ENCODE results near the gene CIDEC. TPM values are rescaled to one million over a fixed set of nuclear protein-coding genes. Genes with fewer than 3 reads are reported as not detected.

CIDEC gene
- total and polyA plus RNA-seq, 2 experiments from 2014 or later = not detected

- TF ChIP-seq ZNF462 (CRISPR knock-in tag; IDR thresholded peaks at IDR 0.05) (no peak), JUNB (IDR thresholded peaks at IDR 0.05; ENCODE audit: unreplicated experiment) (no peak), CTCF (conservative IDR thresholded peaks at IDR 0.05; ENCODE audit: low read depth in 2 of 2) (no peak), EZH2phosphoT487 (IDR thresholded peaks at IDR 0.05; ENCODE audit: unreplicated experiment) (no peak), NANOG (IDR thresholded peaks at IDR 0.05; ENCODE audit: borderline replicate concordance) (no peak)
These were observed 11.1 kb upstream of the CIDEC start (continued) for GRCh38 chr3:9891072-9891622.

Data from GM23338 (cell line).